Measurements from ENCODE around the gene ARHGAP11B.
"Not testable (repeated sequence)": the region's sequence is repeated elsewhere in the genome, so short reads cannot be mapped to it uniquely, and the experiment has no call there.

ARHGAP11B gene

GRCh38 chr15:30625436-30626193 lies at the start of gene ARHGAP11B:
ARHGAP11B (plus strand) TSS chr15:30626128.
- peak; percentile 100 for DNase-seq

- not testable (repeated sequence) for DNase-seq
Measured at GRCh38 chr15:30579394-30579970, 46.4 kb upstream of the ARHGAP11B start.

GRCh38 chr15:30580716-30581115 lies 45.2 kb upstream of the ARHGAP11B start:
- not testable (repeated sequence) for DNase-seq

- DNase-seq, result not testable (repeated sequence)
Measured at GRCh38 chr15:30598953-30599352, 27.0 kb upstream of the ARHGAP11B start.

GRCh38 chr15:30603796-30604195 lies 22.1 kb upstream of the ARHGAP11B start, which contains the start of gene GOLGA8H:
GOLGA8H (plus strand) TSS chr15:30604028; CDS start chr15:30604126, 98 bp downstream.
- not testable (repeated sequence) for DNase-seq

- DNase-seq, result not testable (repeated sequence)
Measured at GRCh38 chr15:30612271-30612670, 13.7 kb upstream of the ARHGAP11B start.

GRCh38 chr15:30621342-30621741 lies 4.6 kb upstream of the ARHGAP11B start:
- DNase-seq, result peak; percentile 30

- peak; percentile 67 for DNase-seq
Measured at GRCh38 chr15:30626194-30626565, 252 bp downstream of the ARHGAP11B start.

- peak; percentile 17 for DNase-seq
Measured at GRCh38 chr15:30626632-30627031, 704 bp downstream of the ARHGAP11B start.

GRCh38 chr15:30650012-30650929 lies 24.3 kb downstream of the ARHGAP11B start:
- no peak for DNase-seq

GRCh38 chr15:30661154-30661553 lies 35.2 kb downstream of the ARHGAP11B start:
- not testable (repeated sequence) for DNase-seq

- not testable (repeated sequence) for DNase-seq
Measured at GRCh38 chr15:30669621-30670020, 43.7 kb downstream of the ARHGAP11B start.

GRCh38 chr15:30670056-30670455 lies 44.1 kb downstream of the ARHGAP11B start:
- no peak for DNase-seq

- DNase-seq, result no peak
Measured at GRCh38 chr15:30671309-30671708, 45.4 kb downstream of the ARHGAP11B start.

- DNase-seq, result no peak
Measured at GRCh38 chr15:30675126-30675525, 49.2 kb downstream of the ARHGAP11B start.

- DNase-seq, result not testable (repeated sequence)
Measured at GRCh38 chr15:30675891-30676290, 50.0 kb downstream of the ARHGAP11B start.

GRCh38 chr15:30680997-30681396 lies 55.1 kb downstream of the ARHGAP11B start:
- DNase-seq, result not testable (repeated sequence)

- DNase-seq, result not testable (repeated sequence)
Measured at GRCh38 chr15:30685709-30686285, 59.9 kb downstream of the ARHGAP11B start.

GRCh38 chr15:30686651-30687050 lies 60.7 kb downstream of the ARHGAP11B start:
- DNase-seq, result not testable (repeated sequence)

Data from retina (tissue), 1 donor.